Middle frontal gyrus (tissue), 1 donor: ENCODE data around the gene CHD2.

Experiments
- DNase-seq: peaks from one replicate; pipeline ENCODE4 v3.0.0-alpha.2; 2015; ENCODE audit warnings: low spot score; ENCODE audit errors: extremely low spot score

CHD2 gene

DNA sequence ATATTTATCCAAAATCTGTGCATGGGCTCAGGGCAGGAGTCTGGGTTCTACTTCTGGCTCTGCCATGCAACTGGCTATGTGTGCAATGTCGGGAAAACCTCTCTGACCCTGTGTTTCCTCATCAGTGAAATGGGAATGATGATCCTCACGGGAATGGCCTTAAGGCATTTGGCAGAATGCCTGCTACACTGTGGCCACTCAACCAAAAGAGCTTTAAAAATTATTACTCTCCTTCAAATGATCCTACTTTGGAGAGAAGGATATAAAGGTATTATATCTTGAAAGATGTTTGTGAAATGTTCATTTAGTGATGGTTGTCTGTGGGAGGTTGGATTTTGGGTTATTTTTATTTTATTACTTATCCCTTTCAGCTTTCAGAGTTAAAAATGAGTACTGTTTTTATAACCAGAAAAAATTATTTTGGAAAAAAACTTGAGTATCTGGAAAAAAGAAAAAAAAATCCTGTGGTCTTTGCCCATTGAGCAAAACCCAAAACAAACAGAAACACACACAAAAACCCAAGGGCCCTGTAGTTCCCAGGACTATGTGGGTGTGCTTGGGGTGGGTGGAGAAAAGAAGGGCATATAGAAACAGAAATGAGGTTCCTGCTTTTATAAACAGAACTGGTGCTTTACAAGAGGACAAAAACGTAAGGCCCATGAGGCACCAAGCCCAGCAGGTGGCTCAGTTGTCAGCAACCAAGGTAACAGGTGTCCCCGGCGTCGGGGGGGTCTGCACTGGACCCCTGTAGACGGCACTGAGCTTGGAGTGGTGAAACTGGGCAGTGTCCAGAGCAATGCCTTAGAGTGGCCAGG, 166.9 kb downstream of the CHD2 start:
- DNase-seq: no peak

- DNase-seq: no peak
Measured at GRCh38 chr15:93067649-93068085, 167.5 kb downstream of the CHD2 start.

DNA sequence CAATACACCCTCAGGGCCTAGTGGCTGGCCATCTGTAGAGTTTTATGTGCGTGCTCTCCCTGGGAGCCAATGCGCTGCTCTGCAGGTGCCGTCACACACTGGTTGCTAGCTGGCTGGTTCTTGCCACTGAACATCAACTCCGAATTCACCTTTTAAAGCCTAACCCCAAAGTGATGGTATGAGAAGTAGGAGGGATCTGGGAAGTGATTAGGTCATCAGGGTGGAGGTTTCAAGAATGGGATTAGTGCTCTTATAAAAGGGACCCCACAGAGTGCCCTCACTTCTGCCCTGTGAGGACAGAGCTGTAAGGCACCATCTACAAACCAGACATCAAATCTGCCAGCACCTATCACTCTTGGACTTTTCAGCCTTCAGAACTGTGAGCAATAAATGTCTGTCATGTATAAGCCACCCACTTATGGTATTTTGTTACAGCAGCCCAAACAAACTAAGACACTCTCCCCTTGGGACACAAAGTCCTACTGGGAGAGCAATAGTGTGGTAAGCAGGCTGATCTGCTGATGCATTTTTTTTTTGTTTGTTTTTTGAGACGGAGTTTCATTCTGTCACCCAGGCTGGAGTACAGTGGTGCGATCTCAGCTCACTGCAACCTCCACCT, 168.6 kb downstream of the CHD2 start:
- DNase-seq: no peak

GRCh38 chr15:93070132-93070531, 170.0 kb downstream of the CHD2 start:
- no peak for DNase-seq

- no peak for DNase-seq
Measured at GRCh38 chr15:93070551-93071296, 170.6 kb downstream of the CHD2 start.

GRCh38 chr15:93071469-93071936, 171.4 kb downstream of the CHD2 start:
- no peak for DNase-seq

- DNase-seq: no peak
Measured at GRCh38 chr15:93072011-93072410, 171.9 kb downstream of the CHD2 start.

- no peak for DNase-seq
Measured at GRCh38 chr15:93072411-93073394, 172.6 kb downstream of the CHD2 start.

DNA sequence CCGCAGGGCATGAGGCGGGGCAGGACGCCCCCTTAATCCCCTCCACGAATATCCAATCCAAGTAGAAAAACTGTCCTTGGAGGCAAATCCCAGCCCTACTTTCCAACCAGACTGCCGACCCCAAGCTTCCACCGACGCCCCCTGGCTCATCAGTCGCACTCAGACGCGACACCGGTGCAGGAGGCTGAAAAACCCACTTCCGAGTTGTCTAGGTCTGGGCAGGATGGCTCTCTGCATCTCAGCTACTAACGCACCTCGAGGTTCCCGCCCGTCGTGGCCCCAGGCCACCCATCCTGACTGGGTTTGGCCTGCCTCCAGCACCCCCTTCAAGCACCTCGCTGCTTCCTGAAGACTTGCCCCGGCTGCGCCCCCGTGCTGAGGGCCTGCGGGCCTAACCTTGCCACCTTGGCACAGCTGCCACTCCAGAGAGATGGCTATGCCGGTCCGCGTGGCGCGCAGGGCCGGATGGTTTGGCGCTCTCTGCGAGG, 173.4 kb downstream of the CHD2 start:
- DNase-seq: no peak

DNA sequence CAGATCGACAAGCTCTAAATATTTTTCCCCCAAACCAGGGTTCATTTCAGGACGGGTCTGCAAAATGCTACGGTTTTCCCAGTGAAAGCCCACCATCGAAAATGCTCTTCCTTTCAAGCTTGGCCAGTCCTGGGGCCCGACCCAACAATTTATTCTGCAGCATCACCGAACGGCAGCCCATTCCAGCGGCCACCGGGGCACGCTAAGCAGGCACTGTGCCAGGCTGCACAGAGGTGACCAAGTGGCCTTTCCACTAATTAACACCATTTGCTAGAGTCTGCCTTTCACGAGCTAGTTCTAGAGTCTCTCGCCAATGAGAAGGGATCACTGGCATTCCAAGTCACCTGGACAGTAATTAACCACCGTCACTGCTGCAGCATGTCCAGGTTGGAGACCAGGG, 174.5 kb downstream of the CHD2 start:
- DNase-seq: no peak

DNA sequence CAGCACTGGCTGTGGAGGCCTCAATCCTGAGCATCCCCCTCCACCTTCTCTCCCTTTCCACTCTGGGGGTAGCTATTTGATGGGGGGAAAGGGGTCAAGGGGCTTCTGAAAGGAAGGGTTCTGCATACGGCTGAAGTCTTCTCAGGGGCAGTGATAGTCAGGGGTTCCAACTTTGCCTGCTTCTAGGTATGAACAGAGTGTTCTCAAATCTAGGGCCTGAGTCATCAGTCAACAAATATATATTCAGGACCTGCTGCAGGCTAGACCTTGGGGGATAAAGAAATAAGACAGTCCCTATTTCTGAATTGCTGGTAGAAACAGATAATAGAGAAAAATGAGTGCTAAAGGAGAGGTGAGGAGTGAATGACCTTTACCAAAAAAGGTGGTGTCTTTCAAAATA, 176.1 kb downstream of the CHD2 start:
- no peak for DNase-seq

DNA sequence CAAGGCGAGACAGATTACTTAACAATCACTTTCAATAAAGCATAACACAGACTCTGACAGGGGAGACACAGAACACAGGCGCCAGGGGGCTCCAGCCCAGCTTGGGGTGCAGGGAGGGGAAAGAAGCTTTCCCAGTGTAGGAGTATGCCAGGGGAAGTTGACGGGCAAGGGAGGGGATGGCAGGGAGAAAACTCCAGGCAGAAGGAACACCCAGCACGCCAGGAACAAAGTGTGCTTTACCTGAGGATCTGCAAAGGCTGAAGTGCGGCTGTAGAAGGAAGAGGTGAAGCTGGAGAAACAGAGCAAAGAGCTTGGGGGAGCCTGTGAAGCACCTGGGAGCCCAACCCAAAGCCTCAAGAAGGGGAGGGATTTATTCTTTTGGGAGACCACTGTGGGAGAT, 176.8 kb downstream of the CHD2 start:
- no peak for DNase-seq
